ENCODE measurements around the gene ENOPH1.
"Not testable (repeated sequence)": the region's sequence is repeated elsewhere in the genome, so short reads cannot be mapped to it uniquely, and the experiment has no call there.

The ENOPH1 gene

GRCh38 chr4:82430193-82430963 lies at the start of gene ENOPH1, which contains the start of gene HNRNPDL:
Gene ENOPH1, plus strand, starts transcription at chr4:82430590. Its CDS starts 240 bp downstream, at chr4:82430830.
Gene HNRNPDL, minus strand, starts transcription at chr4:82430462. Its CDS starts 772 bp downstream, at chr4:82429690.
- peak; percentile 87 for DNase-seq

- DNase-seq: no peak
Measured at GRCh38 chr4:82380831-82381230, 49.6 kb upstream of the ENOPH1 start.

GRCh38 chr4:82381235-82381634 lies 49.2 kb upstream of the ENOPH1 start:
- no peak for DNase-seq

GRCh38 chr4:82381661-82382296 lies 48.6 kb upstream of the ENOPH1 start:
- no peak for DNase-seq

- no peak for DNase-seq
Measured at GRCh38 chr4:82382751-82383150, 47.6 kb upstream of the ENOPH1 start.

GRCh38 chr4:82386312-82386711 lies 44.1 kb upstream of the ENOPH1 start:
- DNase-seq: not testable (repeated sequence)

GRCh38 chr4:82388405-82388804 lies 42.0 kb upstream of the ENOPH1 start:
- DNase-seq: no peak

- DNase-seq: not testable (repeated sequence)
Measured at GRCh38 chr4:82390061-82390460, 40.3 kb upstream of the ENOPH1 start.

GRCh38 chr4:82394896-82395295 lies 35.5 kb upstream of the ENOPH1 start:
- no peak for DNase-seq

- no peak for DNase-seq
Measured at GRCh38 chr4:82397527-82397926, 32.9 kb upstream of the ENOPH1 start.

- no peak for DNase-seq
Measured at GRCh38 chr4:82398263-82398662, 32.1 kb upstream of the ENOPH1 start.

- DNase-seq: no peak
Measured at GRCh38 chr4:82401600-82401999, 28.8 kb upstream of the ENOPH1 start.

GRCh38 chr4:82402196-82402775 lies 28.1 kb upstream of the ENOPH1 start:
- no peak for DNase-seq

- no peak for DNase-seq
Measured at GRCh38 chr4:82403725-82404124, 26.7 kb upstream of the ENOPH1 start.

- not testable (repeated sequence) for DNase-seq
Measured at GRCh38 chr4:82415061-82415460, 15.3 kb upstream of the ENOPH1 start.

GRCh38 chr4:82415922-82416365 lies 14.4 kb upstream of the ENOPH1 start:
- DNase-seq: no peak

- no peak for DNase-seq
Measured at GRCh38 chr4:82419451-82419850, 10.9 kb upstream of the ENOPH1 start.

GRCh38 chr4:82421796-82422560 lies 8.4 kb upstream of the ENOPH1 start:
- DNase-seq: no peak

GRCh38 chr4:82422616-82423015 lies 7.8 kb upstream of the ENOPH1 start:
- no peak for DNase-seq

GRCh38 chr4:82423245-82424054 lies 6.9 kb upstream of the ENOPH1 start:
- no peak for DNase-seq

- DNase-seq: no peak
Measured at GRCh38 chr4:82425478-82425877, 4.9 kb upstream of the ENOPH1 start.

GRCh38 chr4:82428526-82428968 lies 1.8 kb upstream of the ENOPH1 start:
- DNase-seq: no peak

Data from T1000 (cell line).